Activated CD4-positive, alpha-beta T cell treated with anti-CD3 and anti-CD28 coated beads, Interleukin-2, Interleukin-4, amounts not matched to agents 100 ng/mL and 50 ng/mL, durations not matched to agents 16 hours and 8 hours (primary cell): ENCODE data around the gene MCL1.
"Not testable (repeated sequence)": the region's sequence is repeated elsewhere in the genome, so short reads cannot be mapped to it uniquely, and the experiment has no call there.

Experiments
- DNase-seq: peaks from one replicate; pipeline ENCODE4 v3.0.0-alpha.2; 2020; ENCODE audit warnings: low spot score

The MCL1 gene

GRCh38 chr1:150602372-150602771 lies 23.0 kb upstream of the MCL1 start:
- not testable (repeated sequence) for DNase-seq

GRCh38 chr1:150601540-150601939 lies 22.1 kb upstream of the MCL1 start:
- DNase-seq, result no peak

GRCh38 chr1:150598346-150598745 lies 18.9 kb upstream of the MCL1 start:
- not testable (repeated sequence) for DNase-seq

- no peak for DNase-seq
Measured at GRCh38 chr1:150596976-150597375, 17.6 kb upstream of the MCL1 start.

GRCh38 chr1:150596095-150596892 lies 16.9 kb upstream of the MCL1 start:
- DNase-seq, result no peak

GRCh38 chr1:150582371-150582770 lies 3.0 kb upstream of the MCL1 start:
- DNase-seq, result no peak

- not testable (repeated sequence) for DNase-seq
Measured at GRCh38 chr1:150581962-150582361, 2.6 kb upstream of the MCL1 start.

- DNase-seq, result not testable (repeated sequence)
Measured at GRCh38 chr1:150581437-150581836, 2.0 kb upstream of the MCL1 start.

GRCh38 chr1:150580966-150581365 lies 1.6 kb upstream of the MCL1 start:
- DNase-seq, result not testable (repeated sequence)

GRCh38 chr1:150579945-150580642 lies 684 bp upstream of the MCL1 start:
- no peak for DNase-seq

- DNase-seq, result peak; percentile 64
Measured at GRCh38 chr1:150578272-150579109, 919 bp downstream of the MCL1 start.

GRCh38 chr1:150577557-150578271 lies 1.7 kb downstream of the MCL1 start:
- DNase-seq, result no peak

GRCh38 chr1:150576794-150577556 lies 2.4 kb downstream of the MCL1 start:
- no peak for DNase-seq

GRCh38 chr1:150576367-150576711 lies 3.1 kb downstream of the MCL1 start:
- DNase-seq, result no peak

GRCh38 chr1:150575518-150576366 lies 3.7 kb downstream of the MCL1 start:
- DNase-seq, result no peak

GRCh38 chr1:150575072-150575489 lies 4.3 kb downstream of the MCL1 start:
- DNase-seq, result no peak

GRCh38 chr1:150574260-150575071 lies 4.9 kb downstream of the MCL1 start:
- DNase-seq, result no peak

- not testable (repeated sequence) for DNase-seq
Measured at GRCh38 chr1:150573648-150574071, 5.8 kb downstream of the MCL1 start.

GRCh38 chr1:150572918-150573647 lies 6.3 kb downstream of the MCL1 start:
- DNase-seq, result no peak
